Activated CD8-positive, alpha-beta memory T cell treated with anti-CD3 and anti-CD28 coated beads, Interleukin-2, amount 50 U/mL, for 48 hours (primary cell): ENCODE data around the gene SEMA5A.
A peak's percentile ranks its signal among the peaks of the same experiment; 100 is the strongest.
"Not testable (repeated sequence)": the region's sequence is repeated elsewhere in the genome, so short reads cannot be mapped to it uniquely, and the experiment has no call there.

Source experiments
- DNase-seq: peaks from one replicate; pipeline ENCODE4 v3.0.0-alpha.2; 2020

The SEMA5A gene

GRCh38 chr5:9390113-9390512, 155.8 kb downstream of the SEMA5A start:
- no peak for DNase-seq

GRCh38 chr5:9388941-9389674, 156.8 kb downstream of the SEMA5A start:
- DNase-seq = no peak

GRCh38 chr5:9387879-9388278, 158.0 kb downstream of the SEMA5A start:
- DNase-seq = no peak

- DNase-seq = no peak
Observed at GRCh38 chr5:9386945-9387344, 158.9 kb downstream of the SEMA5A start.

DNA sequence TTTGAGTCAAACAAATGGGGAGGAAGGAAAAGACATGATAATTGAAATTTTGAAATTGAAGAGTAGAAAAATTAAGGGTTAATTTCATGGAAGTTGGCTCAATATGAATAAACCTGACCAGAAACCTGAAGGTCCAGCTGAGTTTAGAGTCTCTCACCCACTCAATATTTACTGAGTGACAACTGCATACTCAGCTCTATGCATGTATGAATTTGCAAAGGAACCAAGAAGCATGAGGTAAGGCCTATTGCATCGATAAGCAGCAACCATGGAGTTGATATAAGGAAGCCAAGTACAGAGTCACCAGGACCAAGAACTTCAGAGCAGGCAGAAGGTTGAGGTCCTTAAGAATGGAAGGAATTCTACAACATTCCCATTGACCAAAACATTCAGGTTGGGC, 163.4 kb downstream of the SEMA5A start:
- DNase-seq = no peak

DNA sequence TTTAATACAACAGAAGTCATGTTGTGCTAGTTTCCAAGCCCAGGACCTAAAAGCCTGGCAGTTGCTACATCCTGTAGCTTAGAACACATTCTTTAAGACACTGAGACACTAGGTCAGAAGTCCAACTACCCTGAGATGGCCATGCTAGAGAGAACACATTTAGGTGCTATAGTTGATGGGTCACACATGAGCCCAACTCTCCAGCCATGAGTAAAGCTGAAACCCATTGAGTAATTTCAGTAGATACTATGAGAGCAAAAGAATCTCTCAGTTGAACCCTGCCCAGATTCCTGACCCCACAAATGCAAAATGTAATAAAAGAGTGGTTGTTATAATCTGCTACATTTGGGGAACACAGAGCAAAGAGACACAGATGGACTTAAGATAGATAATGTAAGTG, 164.4 kb downstream of the SEMA5A start:
- DNase-seq = no peak

GRCh38 chr5:9380109-9380508, 165.8 kb downstream of the SEMA5A start:
- no peak for DNase-seq

DNA sequence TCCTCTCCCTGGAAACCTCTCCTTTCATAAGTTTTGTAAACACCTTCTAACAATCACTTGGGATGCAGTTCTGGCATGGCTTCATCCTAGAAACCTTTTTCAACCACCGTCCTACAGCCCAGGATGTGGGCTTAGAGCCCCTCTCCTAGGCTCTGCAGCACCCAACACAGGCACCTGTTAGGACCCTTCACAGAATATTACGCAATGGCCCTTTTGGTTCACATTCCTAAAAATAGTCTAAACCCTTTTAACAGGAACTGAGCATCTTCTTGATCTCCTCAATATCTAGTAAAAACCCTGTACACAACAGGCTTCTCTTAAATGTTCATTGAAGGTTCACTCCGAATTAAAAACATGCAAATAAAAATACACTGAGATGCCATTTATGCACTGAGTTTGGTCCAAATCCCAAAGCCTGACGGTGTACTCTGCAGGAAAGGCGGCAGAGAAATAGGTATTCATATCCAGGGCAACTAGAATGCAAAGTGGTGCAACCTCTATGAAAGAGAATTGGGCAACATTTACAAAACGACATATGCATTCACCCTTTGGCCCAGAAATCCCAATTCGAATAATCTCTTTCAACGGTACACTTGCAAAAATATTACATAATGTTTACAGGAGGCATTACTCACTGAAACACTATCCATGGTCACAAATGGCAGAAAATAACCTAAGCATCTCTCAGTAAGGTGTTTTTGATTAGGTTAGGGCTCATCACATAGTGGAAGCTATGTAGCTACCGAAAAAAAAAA, 169.3 kb downstream of the SEMA5A start:
- no peak for DNase-seq

GRCh38 chr5:9375756-9376155, 170.1 kb downstream of the SEMA5A start:
- DNase-seq = no peak

DNA sequence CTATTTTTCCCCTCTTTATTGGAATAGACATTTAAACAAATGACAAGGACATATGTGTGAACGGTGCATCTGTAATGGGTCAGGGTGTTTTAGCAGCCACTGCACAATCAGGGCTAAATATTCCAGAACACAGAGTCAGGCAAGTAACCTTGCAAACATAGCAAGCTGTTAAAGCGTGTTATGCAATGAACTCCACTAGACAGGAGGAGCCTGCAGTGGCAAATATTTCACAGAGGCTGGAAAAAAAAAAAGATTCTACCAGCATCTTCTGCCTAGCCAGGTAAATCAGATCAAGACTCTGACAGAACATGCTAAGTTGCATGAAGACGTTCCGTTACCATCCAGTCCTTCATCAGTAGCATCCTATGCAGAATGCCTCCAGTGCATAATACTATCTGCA, 171.8 kb downstream of the SEMA5A start:
- no peak for DNase-seq

GRCh38 chr5:9373571-9373970, 172.3 kb downstream of the SEMA5A start:
- no peak for DNase-seq

DNA sequence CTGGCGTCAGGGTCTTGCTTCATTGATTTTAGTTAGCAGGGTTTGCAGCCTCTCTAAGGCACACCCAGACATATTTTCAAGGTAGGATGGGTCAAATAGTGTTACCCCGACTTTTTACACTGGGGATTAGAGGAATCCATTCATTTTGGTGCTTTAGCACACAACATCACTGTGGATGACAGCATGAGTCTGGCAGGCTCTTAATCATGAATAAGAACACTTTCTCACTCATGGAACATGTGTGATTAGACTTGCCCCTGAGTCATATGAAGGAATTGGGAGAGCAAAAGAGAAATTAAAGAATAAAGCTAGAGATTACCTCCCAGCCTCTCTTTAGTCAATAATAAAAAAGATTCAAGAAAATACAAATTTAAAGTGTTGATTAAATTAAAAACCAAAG, 175.6 kb downstream of the SEMA5A start:
- DNase-seq = no peak

DNA sequence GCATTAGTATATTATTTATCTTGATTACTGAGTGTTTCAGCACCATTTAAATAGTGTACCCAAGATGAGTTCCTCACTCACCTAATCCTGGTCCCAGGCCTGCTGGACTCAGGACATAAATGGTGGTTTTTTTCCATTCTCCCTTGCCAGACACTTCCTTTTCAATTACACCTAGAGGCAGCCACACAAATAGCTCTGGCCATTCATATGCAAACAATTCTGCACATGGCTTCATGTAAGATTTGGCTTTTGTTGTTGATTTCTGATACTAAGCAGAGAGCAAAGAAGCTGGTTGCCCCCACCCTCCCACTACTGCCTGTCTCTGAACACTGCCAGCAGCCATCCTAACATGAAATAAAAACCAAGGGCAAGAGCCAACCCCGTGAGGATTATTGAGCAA, 180.4 kb downstream of the SEMA5A start:
- DNase-seq = no peak

DNA sequence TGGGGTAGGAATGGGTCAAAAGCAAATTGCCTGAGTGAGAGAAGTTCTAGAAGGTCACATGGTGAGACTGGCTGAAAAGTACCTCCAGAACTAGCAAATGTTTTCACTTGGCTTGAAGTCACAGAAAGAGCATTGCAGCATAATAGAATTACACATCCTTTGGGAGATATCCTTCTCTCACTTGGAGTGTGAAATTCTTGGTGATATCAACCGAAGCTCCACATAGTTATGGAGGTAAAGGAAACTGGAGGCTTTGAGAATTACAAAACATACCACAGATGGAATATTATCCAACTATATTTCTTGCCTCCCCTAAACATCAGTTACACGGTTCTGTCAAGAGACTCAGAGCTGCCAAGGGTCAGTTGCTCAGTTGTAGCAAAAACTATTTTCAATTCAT, 182.4 kb downstream of the SEMA5A start:
- no peak for DNase-seq

- no peak for DNase-seq
Observed at GRCh38 chr5:9363026-9363425, 182.8 kb downstream of the SEMA5A start.

GRCh38 chr5:9362600-9362999, 183.3 kb downstream of the SEMA5A start:
- DNase-seq = no peak

DNA sequence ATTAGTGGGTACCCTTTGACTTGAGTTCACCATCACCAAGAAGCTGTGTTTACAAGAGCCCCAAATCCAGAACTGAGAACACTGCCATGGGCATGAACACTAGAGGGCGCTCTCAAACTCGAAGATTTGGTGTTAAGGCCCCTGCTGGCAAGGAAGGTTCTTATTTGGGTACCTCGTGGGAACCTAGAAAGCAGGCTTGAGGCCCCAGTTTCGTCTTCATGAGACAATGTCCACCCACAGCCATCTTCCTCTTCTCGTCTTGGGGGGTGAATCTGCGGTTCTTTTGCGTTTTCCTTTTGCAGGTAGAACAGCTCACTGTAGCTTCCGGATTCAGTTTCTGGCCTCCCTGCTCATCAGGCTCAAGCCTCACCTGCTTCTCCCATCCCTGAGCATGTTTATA, 184.0 kb downstream of the SEMA5A start:
- peak; percentile 63 for DNase-seq

DNA sequence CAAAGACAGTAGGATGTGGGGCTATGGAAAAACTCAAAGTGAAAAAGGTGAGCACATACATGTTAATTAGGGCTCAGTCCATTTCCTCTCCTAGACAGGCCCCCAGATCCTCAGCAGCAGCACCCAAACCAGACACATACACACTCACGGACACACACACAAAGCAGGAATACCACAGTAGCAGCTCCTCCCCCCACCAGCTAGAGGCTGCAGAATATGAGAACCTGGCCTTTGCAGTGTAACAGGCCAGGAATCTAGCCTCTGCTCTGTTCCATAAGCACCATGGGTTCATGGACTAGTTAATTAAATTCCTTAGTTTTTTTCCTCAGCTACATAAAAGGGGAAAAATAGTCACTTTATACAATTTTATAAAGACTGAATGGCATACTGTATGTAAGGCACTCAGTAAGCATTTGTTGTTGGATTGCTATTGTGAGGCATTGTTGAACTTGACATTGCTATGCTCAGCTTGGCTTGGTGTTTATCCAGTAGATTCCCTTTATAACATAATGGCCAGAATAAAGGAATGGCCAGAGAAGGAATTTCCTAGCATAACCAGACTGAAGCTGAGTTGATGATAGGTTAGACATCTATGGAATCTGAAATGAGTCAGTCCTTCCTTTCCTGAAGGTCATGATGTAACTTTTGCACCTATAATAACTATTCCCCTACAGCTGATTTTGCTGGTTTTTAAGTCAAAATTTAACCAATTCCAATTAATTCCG, 186.8 kb downstream of the SEMA5A start:
- no peak for DNase-seq

GRCh38 chr5:9356351-9356825, 189.5 kb downstream of the SEMA5A start:
- DNase-seq = no peak

- DNase-seq = no peak
Observed at GRCh38 chr5:9354336-9355081, 191.4 kb downstream of the SEMA5A start.

DNA sequence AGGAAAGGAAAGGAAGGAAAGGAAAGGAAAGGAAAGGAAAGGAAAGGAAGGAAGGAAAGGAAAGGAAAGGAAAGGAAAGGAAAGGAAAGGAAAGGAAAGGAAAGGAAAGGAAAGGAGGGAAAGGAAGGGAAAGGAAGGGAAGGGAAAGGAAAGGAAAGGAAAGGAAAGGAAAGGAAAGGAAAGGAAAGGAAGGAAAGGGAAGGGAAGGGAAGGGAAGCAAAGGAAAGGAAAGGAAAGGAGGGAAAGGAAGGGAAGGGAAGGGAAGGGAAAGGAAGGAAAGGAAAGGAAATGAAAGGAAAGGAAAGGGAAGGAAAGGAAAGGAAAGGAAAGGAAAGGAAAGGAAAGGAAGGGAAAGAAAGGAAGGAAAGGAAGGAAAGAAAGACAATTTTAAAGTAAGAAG, 192.8 kb downstream of the SEMA5A start:
- not testable (repeated sequence) for DNase-seq

- DNase-seq = no peak
Observed at GRCh38 chr5:9351546-9351945, 194.3 kb downstream of the SEMA5A start.

DNA sequence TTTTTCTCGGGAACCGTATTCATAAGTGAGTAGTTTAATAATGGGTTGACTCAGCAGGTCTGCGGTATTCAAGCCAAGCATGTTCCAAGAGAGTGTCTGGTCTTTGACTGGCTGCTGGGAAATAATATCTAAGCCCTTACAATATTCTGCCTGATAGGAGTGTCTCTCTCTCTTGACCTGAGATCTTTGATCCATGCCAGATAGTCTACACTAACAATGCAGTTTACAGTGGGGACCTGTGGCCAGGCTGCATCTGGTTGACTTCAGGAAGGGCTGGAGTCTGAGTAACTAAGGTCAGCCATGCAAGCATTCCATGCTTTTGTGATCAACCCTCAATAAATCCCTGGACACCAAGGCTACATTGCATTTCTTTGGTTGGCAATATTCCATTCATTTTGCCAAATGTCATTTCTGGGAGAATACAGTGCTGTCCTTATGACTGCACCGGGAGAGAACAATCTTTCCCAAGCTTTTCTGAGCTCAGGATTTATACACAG, 195.5 kb downstream of the SEMA5A start:
- no peak for DNase-seq
